ENCODE results near the gene HEXB.

HEXB gene

DNA sequence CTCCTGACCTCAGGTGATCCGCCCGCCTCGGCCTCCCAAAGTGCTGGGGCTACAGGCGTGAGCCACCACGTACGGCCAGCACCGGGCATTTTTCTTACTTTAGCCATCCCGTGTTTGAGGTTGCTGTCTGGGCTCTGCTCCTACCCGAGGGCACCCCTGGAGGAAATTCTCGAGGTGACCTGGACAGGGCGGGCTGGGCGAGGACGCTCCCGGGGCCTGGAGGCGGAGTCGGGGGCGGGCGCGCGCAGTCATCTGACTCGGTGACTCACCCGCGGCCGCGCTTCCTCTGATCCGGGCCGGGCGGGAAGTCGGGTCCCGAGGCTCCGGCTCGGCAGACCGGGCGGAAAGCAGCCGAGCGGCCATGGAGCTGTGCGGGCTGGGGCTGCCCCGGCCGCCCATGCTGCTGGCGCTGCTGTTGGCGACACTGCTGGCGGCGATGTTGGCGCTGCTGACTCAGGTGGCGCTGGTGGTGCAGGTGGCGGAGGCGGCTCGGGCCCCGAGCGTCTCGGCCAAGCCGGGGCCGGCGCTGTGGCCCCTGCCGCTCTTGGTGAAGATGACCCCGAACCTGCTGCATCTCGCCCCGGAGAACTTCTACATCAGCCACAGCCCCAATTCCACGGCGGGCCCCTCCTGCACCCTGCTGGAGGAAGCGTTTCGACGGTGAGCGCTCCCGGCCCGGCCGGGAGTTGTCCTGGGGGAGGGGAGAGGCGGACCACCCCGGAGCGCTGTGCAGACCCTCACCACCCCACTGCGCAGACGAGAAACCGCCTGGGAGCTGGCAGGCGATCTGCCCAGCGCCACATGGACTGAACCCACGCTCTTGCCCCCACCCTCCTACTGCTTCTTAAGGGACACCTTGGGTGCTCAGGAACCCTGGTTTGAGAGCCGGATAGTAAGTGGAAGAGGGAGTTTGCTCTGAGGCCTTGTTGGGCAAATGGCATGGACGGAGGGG is at the start of gene HEXB:
Gene HEXB, plus strand, starts transcription at position 334 of the 952 bp plus-strand sequence. Its CDS starts 28 bp downstream, at position 362.
- peak within 1 kb of the TSS; percentile 71 for H3K27ac ChIP-seq (ENCODE audit: low read depth, low read length)
- no peaks in the 10 kb centered on the region for H3K27me3 ChIP-seq (ENCODE audit: control insufficient read depth in 1 of 2, insufficient read depth in 2 of 2, low read length in 2 of 2)
- peak within 1 kb of the TSS; percentile 74 to 91 for H3K4me3 ChIP-seq (ENCODE audit: low read depth in 1 of 2, low read length in 2 of 2)
- H3K4me1 ChIP-seq (ENCODE audit: control insufficient read depth in 1 of 2, insufficient read depth in 2 of 2, low read length in 2 of 2): peaks cover 17 to 18% of the 10 kb centered on the region in 2 donors
- H3K9ac ChIP-seq (ENCODE audit: low read depth in 1 of 2, low read length in 2 of 2): peak within 1 kb of the TSS; percentile 85 to 86
- H3K9me3 ChIP-seq (ENCODE audit: control insufficient read depth in 1 of 2, low read length in 2 of 2): no peaks in the 10 kb centered on the region
- peaks cover 0 to 5% of the 10 kb centered on the region in 2 donors for H3K36me3 ChIP-seq (ENCODE audit: control insufficient read depth in 1 of 2, insufficient read depth in 2 of 2, low read length in 2 of 2)

GRCh38 chr5:74636149-74636548 is 48.9 kb upstream of the HEXB start:
- H3K9me3 ChIP-seq (ENCODE audit: control insufficient read depth in 1 of 2, low read length in 2 of 2): no peaks in the 10 kb centered on the region
- H3K27me3 ChIP-seq (ENCODE audit: control insufficient read depth in 1 of 2, insufficient read depth in 2 of 2, low read length in 2 of 2): no peaks in the 10 kb centered on the region
- no peak overlapping the region for H3K9ac ChIP-seq (ENCODE audit: low read depth in 1 of 2, low read length in 2 of 2)
- H3K36me3 ChIP-seq (ENCODE audit: control insufficient read depth in 1 of 2, insufficient read depth in 2 of 2, low read length in 2 of 2): peaks cover 18 to 32% of the 10 kb centered on the region in 2 donors
- H3K27ac ChIP-seq (ENCODE audit: low read depth, low read length): no peak overlapping the region
- peaks cover 58 to 61% of the 10 kb centered on the region in 2 donors for H3K4me1 ChIP-seq (ENCODE audit: control insufficient read depth in 1 of 2, insufficient read depth in 2 of 2, low read length in 2 of 2)
- H3K4me3 ChIP-seq (ENCODE audit: low read depth in 1 of 2, low read length in 2 of 2): peak overlapping the region in 1 of 2 donors; percentile 1

DNA sequence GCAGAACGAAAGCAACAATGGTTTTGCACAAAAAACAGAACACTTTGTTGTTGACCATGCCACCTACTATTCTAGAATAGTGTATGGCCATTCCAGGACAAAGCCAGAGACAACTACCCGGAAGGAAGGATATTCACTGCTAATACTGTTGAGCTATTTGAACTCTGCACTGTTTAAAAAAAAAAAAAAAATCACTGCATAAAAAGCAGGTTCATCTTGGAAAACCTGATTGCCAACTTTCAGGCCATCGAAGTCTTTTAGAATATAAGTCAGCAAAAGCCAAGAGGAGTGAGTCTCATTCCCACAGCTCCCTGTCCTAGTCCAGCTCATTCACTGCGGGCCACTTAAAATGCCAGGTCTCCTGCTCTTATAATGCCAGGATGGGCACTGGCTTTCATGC is 48.5 kb upstream of the HEXB start:
- H3K9ac ChIP-seq (ENCODE audit: low read depth in 1 of 2, low read length in 2 of 2): no peak overlapping the region
- peaks cover 14 to 32% of the 10 kb centered on the region in 2 donors for H3K36me3 ChIP-seq (ENCODE audit: control insufficient read depth in 1 of 2, insufficient read depth in 2 of 2, low read length in 2 of 2)
- no peaks in the 10 kb centered on the region for H3K9me3 ChIP-seq (ENCODE audit: control insufficient read depth in 1 of 2, low read length in 2 of 2)
- peaks cover 57 to 59% of the 10 kb centered on the region in 2 donors for H3K4me1 ChIP-seq (ENCODE audit: control insufficient read depth in 1 of 2, insufficient read depth in 2 of 2, low read length in 2 of 2)
- H3K27me3 ChIP-seq (ENCODE audit: control insufficient read depth in 1 of 2, insufficient read depth in 2 of 2, low read length in 2 of 2): no peaks in the 10 kb centered on the region
- H3K4me3 ChIP-seq (ENCODE audit: low read depth in 1 of 2, low read length in 2 of 2): peak overlapping the region in 1 of 2 donors; percentile 88
- no peak overlapping the region for H3K27ac ChIP-seq (ENCODE audit: low read depth, low read length)

DNA sequence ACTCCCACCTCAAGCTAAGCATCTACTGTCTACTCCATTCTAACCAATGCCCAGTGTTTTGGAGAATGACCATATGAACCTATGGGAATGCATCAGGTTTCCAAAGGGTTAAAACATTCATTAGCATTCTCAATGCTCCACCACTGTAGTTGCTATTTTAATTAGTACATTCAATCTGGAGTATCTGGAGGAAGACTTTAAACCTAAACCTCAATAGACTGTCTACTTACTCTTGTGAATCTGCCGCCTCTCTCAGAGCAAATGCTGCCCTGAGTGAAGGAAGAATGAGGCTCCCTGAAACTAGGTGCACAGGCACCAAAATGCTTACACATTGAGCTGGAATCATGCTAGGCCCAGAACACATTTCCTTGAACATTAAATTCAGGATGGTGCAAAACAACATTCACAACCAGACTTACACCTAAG is 46.5 kb upstream of the HEXB start:
- Histone ChIP-seq H3K27ac (ENCODE audit: low read depth, low read length) (no peak overlapping the region), H3K4me1 (ENCODE audit: control insufficient read depth in 1 of 2, insufficient read depth in 2 of 2, low read length in 2 of 2) (peaks cover 44 to 52% of the 10 kb centered on the region in 2 donors), H3K9me3 (ENCODE audit: control insufficient read depth in 1 of 2, low read length in 2 of 2) (no peaks in the 10 kb centered on the region), H3K27me3 (ENCODE audit: control insufficient read depth in 1 of 2, insufficient read depth in 2 of 2, low read length in 2 of 2) (no peaks in the 10 kb centered on the region), H3K4me3 (ENCODE audit: low read depth in 1 of 2, low read length in 2 of 2) (peak overlapping the region; percentile 84 to 88), H3K36me3 (ENCODE audit: control insufficient read depth in 1 of 2, insufficient read depth in 2 of 2, low read length in 2 of 2) (peaks cover 12 to 22% of the 10 kb centered on the region in 2 donors), H3K9ac (ENCODE audit: low read depth in 1 of 2, low read length in 2 of 2) (peak overlapping the region; percentile 78 to 87)

DNA sequence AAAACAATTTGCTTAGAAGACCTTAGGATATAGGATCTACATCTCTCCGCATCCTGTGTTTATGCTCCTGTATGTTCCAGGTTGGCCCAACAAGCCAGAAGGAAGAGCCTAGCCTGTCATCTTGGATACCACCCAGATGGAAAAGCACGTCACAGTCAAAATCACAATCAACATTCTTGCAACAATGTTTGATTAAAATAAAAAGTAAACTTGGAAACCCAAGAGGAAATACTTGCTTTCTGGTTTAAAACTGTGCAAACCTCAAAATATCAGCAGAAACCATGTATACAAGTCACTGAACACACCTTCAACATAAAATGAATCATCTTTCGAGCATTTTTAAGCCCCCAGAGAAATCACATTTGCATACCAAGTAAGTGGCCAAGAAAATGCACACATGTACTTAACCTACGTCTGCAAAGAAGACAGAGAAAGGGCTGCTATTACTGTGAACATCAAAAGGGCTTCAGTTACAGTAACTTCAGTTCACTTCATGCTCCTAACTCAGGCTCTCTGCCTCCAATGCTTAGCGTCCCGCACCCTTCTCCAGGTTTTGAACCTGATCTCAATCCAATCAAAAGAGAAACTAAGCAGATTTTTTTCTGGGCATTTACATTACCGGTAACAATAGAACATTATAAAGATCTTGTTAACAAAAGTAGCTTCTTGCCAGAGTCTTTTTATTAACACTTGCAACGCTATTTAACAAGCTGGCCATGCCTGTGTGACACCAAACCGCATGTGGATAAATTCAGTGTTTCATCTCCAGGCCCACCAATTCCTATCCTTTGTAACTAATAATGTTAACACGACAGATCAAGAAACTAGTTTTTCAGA is 45.8 kb upstream of the HEXB start:
- Histone ChIP-seq H3K4me3 (ENCODE audit: low read depth in 1 of 2, low read length in 2 of 2) (peak overlapping the region; percentile 84 to 88), H3K4me1 (ENCODE audit: control insufficient read depth in 1 of 2, insufficient read depth in 2 of 2, low read length in 2 of 2) (peaks cover 40 to 50% of the 10 kb centered on the region in 2 donors), H3K27ac (ENCODE audit: low read depth, low read length) (peak overlapping the region; percentile 82), H3K27me3 (ENCODE audit: control insufficient read depth in 1 of 2, insufficient read depth in 2 of 2, low read length in 2 of 2) (no peaks in the 10 kb centered on the region), H3K9me3 (ENCODE audit: control insufficient read depth in 1 of 2, low read length in 2 of 2) (no peaks in the 10 kb centered on the region), H3K9ac (ENCODE audit: low read depth in 1 of 2, low read length in 2 of 2) (peak overlapping the region; percentile 78 to 87), H3K36me3 (ENCODE audit: control insufficient read depth in 1 of 2, insufficient read depth in 2 of 2, low read length in 2 of 2) (peaks cover 8 to 20% of the 10 kb centered on the region in 2 donors)

DNA sequence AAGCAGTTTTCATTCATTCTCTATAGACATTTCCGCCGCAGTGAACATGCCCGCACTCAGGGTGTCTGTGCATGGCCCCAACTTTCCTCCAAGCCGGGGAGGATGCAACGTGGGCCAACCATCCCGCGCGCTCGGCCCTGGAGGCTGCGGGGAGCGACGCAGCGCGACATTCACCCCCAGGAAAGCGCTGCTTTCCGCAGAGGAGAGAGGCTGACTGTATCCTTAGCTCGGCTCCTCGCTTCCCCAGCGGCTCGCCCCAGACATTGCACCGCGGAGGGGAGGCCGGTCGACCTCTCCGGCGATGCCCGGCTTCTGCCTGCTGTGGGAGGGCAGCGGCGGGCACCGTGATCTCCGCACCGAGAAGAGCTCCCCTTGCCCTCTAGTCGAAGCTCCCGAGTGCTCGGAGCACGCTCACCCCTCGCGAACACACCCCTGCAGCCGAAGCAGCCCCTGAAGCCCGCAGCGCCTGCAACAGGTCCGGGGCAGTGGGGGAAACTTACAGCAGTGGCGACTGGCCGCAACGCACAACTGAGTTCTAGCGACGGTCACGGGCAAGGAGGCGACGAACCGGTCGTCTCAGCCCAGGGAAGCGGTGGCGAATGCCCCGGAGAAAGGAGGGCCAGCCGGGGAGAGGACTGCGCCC is 45.1 kb upstream of the HEXB start:
- peak overlapping the region; percentile 78 to 87 for H3K9ac ChIP-seq (ENCODE audit: low read depth in 1 of 2, low read length in 2 of 2)
- H3K9me3 ChIP-seq (ENCODE audit: control insufficient read depth in 1 of 2, low read length in 2 of 2): no peaks in the 10 kb centered on the region
- peaks cover 8 to 14% of the 10 kb centered on the region in 2 donors for H3K36me3 ChIP-seq (ENCODE audit: control insufficient read depth in 1 of 2, insufficient read depth in 2 of 2, low read length in 2 of 2)
- no peaks in the 10 kb centered on the region for H3K27me3 ChIP-seq (ENCODE audit: control insufficient read depth in 1 of 2, insufficient read depth in 2 of 2, low read length in 2 of 2)
- H3K4me3 ChIP-seq (ENCODE audit: low read depth in 1 of 2, low read length in 2 of 2): peak overlapping the region; percentile 84 to 88
- peak overlapping the region; percentile 82 for H3K27ac ChIP-seq (ENCODE audit: low read depth, low read length)
- peaks cover 33 to 43% of the 10 kb centered on the region in 2 donors for H3K4me1 ChIP-seq (ENCODE audit: control insufficient read depth in 1 of 2, insufficient read depth in 2 of 2, low read length in 2 of 2)

- Histone ChIP-seq H3K4me1 (ENCODE audit: control insufficient read depth in 1 of 2, insufficient read depth in 2 of 2, low read length in 2 of 2) (peaks cover 31 to 38% of the 10 kb centered on the region in 2 donors), H3K9me3 (ENCODE audit: control insufficient read depth in 1 of 2, low read length in 2 of 2) (no peaks in the 10 kb centered on the region), H3K9ac (ENCODE audit: low read depth in 1 of 2, low read length in 2 of 2) (peak within 1 kb of the TSS; percentile 78 to 87), H3K36me3 (ENCODE audit: control insufficient read depth in 1 of 2, insufficient read depth in 2 of 2, low read length in 2 of 2) (peaks cover 7 to 8% of the 10 kb centered on the region in 2 donors), H3K4me3 (ENCODE audit: low read depth in 1 of 2, low read length in 2 of 2) (peak within 1 kb of the TSS; percentile 84 to 88), H3K27ac (ENCODE audit: low read depth, low read length) (peak within 1 kb of the TSS; percentile 82), H3K27me3 (ENCODE audit: control insufficient read depth in 1 of 2, insufficient read depth in 2 of 2, low read length in 2 of 2) (no peaks in the 10 kb centered on the region)
Observed at GRCh38 chr5:74640450-74640953, 44.5 kb upstream of the HEXB start, which contains the start of gene ENC1. Gene ENC1, minus strand, starts transcription at chr5:74640728. Its CDS starts 4,243 bp downstream, at chr5:74636485.

DNA sequence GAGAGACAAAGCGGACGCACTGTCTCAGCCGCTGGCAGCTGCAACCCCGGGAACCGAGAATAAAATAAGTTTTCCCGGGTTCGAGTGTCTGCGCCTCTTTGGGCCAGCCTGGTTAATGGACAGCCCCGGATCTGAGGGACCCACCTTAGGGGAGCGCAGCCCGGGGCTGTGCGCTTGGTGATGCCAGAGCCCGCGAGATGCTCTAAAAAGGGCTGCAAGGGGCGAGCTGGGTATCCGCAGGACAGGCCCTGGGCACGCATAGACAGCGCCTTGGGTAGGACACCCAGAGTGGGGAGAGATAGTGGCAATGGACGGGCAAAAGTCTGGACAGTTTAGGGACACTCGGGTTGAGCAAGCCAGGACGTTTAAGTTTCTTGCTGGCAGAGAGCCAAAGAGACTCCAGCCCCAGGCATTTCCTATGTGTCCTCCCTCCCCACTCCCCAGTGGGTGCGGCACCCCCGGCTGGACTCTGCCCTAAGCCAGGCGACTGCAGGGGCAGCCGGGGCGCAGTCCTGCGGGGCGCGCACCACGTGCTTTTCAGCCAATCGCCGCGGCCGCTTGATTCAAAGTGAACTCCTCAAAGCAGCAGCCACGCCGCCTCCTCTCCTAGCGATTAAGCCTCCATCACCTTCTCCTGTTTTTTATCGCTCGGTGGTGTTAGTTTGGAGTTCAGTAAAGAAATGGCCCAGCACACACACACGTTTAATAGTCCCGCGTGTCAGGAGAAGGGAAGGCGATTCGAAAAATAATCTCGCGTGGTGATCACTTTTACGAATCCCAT is 43.9 kb upstream of the HEXB start:
- Histone ChIP-seq H3K9ac (ENCODE audit: low read depth in 1 of 2, low read length in 2 of 2) (peak overlapping the region; percentile 71 to 87), H3K27ac (ENCODE audit: low read depth, low read length) (peak overlapping the region; percentile 82), H3K4me1 (ENCODE audit: control insufficient read depth in 1 of 2, insufficient read depth in 2 of 2, low read length in 2 of 2) (peaks cover 24 to 31% of the 10 kb centered on the region in 2 donors), H3K9me3 (ENCODE audit: control insufficient read depth in 1 of 2, low read length in 2 of 2) (no peaks in the 10 kb centered on the region), H3K36me3 (ENCODE audit: control insufficient read depth in 1 of 2, insufficient read depth in 2 of 2, low read length in 2 of 2) (peaks cover under 1 to 1% of the 10 kb centered on the region in 2 donors), H3K27me3 (ENCODE audit: control insufficient read depth in 1 of 2, insufficient read depth in 2 of 2, low read length in 2 of 2) (no peaks in the 10 kb centered on the region), H3K4me3 (ENCODE audit: low read depth in 1 of 2, low read length in 2 of 2) (peak overlapping the region; percentile 84 to 88)
